GM19351 (cell line): ENCODE data around the gene PID1.
A peak's percentile ranks its signal among the peaks of the same experiment; 100 is the strongest.

Source experiments
- ATAC-seq: cut with Tn5 transposase; IDR thresholded peaks from one replicate; pipeline ENCODE4 v1.9.1; 2021; ENCODE audit warnings: mild to moderate bottlenecking, moderate library complexity; ENCODE audit not compliant: unreplicated experiment

Gene PID1, protein sequence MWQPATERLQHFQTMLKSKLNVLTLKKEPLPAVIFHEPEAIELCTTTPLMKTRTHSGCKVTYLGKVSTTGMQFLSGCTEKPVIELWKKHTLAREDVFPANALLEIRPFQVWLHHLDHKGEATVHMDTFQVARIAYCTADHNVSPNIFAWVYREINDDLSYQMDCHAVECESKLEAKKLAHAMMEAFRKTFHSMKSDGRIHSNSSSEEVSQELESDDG

DNA sequence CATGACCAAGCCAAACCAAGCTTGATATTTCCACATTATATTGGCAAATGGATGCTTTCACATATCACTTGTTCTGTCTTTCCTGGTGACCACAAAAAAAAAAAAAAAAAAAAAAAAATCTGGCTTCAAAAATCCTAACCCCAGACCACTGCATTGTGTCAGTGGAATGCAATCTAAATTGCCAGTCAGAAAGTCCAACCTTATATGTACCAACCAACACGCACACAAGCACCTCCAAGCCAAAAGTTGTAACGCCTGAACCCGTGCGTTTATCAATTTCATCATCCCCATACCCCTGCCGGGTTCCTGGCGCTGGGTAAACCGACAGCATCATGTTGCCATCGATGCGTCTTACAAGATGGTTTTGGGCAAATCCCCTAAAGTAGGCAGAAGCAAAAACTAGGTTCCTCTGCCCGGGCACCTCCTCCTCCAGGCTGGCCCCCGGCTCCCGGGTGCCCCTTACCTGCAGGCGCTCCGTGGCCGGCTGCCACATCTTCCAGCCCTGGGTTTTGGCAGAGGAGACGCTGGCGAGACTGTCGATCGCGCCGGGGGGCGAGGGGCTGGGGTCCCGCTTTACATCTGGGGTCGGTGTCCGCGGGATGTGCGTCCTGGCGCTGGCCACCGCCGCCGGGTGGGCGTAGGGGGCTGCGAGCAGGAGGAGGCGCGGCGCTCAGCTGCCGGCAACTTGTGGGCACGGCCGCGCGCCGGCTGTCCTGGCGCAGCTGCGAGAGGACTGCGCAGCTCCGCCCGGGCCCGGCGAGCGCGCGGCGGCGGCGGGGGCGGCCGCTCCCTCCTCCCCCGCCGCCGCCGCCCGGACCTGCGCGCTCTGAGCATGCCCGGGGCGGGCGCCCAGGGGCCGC, at the start of gene PID1:
Gene PID1 (minus strand): TSS at position 737 of the 860 bp plus-strand sequence. CDS start 244 bp downstream, at position 493.
- ATAC-seq: no peak

DNA sequence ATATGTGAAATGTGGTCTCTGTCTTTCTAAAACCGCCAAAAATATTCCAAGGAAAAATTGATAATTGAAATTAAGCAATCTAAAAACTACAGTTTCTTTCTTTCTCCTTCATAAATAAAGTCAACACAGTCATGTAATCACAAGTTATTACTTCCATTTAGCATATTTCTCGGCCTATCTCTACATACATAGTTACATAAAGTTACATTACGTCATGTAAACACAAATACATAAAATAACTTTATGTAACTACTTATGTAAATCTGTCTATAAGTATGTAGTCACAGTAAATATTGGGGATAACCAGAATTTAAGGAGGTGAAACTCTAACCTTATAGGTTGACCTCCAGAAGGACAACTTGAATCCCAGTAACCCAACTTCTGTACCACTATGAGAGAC, 48.5 kb upstream of the PID1 start:
- ATAC-seq: no peak

DNA sequence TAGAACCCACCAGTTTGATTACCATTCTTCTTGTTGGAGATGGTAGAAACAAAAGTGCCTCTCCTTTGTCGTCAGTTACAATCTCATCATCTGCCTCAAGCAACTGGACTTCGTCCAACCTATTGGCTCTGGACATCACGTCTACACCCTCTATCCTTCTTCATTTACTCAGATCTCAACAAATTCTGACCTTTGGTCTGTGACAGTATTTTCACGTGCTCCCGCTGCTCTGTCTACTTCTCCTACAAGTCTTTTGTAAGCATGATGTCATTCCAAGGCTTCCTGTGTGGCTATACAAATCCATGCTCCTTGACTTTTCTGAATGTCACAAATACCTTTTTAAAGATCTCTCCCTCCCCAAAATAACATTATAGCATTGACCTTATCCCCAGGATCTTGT, 43.0 kb upstream of the PID1 start:
- no peak for ATAC-seq

DNA sequence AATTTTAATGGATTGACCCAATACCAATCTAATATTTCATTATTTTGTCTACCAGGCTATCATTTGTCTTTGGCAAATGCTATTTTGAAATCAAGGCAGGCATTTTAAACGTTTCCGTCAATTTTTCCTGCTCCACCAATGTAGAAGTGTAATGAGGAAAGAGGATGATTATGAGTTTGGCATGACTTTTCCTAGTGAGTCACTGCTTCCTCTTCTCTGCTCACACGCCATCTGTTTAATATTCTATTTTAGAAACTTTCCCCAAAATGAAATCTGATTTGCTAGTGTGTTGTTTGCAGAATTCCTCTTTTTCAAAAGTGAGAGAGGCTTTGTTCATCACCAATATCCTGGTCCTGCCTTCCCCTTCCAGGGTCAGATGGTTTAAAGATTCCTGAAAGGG, 42.5 kb upstream of the PID1 start:
- no peak for ATAC-seq

DNA sequence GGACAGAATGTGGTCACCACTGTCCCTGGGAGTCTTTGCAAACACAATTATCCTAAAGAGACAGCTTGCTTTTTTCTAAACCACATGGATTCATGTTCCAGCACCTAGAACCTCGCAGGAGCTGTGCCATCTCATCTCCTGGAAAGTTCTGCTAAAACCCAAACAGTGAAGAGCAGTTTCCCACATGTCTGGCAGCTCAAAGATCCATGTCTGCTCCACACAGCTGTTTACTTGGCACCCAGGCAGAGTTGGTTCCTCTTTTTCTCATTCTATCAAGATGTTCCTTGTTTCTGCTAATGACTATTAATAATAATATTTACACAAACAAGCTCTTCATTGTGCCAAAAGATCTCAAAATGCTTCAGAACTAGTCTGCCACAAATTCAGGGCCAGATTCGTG, 30.1 kb upstream of the PID1 start:
- no peak for ATAC-seq

DNA sequence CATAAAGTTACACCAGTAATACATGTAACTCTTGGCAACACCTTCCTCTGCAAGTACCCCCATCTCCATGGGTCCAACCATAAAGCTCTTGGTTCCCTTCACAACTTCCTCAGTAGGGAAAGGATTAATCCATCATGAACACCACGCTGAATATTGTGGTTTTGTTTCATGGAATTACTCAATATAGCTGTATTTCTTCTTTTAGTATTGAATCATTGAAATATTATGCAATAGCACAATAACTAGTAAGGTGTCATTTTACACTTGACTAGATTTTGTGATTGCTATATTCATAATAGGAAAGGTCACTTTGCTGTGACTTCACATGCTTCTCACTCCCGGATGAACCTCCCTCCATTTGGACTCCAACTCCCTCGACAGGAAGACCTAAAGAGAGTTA, 29.7 kb upstream of the PID1 start:
- ATAC-seq: no peak

DNA sequence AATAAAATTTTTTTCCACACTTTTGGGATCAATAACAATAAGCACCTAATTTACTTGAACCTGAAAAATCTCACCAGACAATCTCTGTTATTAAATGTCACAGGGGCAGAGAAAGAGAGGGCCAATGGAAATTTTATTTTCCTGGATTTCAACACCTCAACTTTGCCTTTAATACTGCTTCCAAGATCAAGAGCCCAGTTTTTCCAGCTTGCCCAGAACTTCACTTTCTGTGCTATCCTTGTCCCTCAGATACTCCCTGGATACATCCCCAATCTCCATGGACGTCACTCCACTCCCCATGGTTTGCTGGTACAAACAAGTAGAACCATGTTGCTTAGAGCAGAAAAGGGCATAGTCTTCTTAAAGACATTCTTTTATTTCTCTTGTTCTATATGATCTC, 29.3 kb upstream of the PID1 start:
- no peak for ATAC-seq

DNA sequence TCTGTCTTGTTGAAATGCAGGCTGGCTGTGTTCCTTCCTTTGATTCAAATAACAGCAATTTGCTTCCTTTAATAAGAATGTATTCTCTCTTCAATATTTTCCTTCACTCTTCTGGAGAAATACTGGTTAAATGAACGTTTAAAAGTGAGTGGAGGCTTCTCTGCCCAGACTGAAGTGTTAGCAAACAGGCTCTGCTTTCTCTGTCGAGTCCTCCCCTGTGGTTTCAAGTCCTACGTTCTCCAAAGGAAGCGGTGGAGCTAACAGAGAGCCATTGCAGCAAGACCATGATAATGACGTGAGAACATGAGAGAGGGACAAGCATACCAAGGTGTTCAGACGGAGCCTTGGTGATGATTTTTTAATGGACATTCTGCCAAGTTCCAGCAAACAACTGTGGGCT, 26.2 kb upstream of the PID1 start:
- ATAC-seq: no peak

DNA sequence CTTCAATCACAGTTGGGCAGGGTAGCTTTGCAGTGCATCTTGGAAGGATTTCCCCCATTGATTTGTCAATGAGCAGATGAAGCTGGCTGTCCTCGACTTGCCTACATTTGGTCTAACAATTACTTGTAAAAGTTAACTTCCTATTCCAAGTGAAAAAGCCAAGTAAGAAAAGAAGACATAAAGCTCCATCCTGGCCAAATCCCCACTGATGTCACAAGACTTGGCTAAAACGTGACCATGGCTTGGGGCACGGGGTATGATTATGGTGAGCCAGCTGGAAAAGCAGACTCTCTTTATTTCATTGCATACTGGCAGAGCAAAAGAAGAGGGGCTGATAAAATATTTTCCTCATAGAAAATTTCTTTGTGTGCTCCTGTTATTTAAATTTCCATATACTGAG, 25.4 kb upstream of the PID1 start:
- no peak for ATAC-seq

DNA sequence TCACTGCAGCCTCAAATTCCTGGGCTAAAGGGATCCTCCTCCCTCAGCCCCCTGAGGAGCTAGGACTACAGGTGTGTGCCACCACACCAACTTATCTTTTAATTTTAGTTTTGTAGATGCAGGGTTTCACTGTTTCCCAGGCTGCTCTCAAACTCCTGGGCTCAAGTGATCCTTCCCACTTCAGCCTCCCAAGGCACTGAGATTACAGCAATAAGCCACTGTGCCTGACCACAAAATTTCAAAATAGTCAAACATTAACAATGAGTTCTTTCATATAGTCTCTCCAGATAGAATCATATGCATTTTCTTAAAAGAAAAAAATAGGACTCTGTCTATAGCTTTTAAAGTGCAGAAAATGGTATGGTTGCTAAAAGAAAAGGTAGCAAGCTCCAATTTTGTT, 24.9 kb upstream of the PID1 start:
- ATAC-seq: no peak

DNA sequence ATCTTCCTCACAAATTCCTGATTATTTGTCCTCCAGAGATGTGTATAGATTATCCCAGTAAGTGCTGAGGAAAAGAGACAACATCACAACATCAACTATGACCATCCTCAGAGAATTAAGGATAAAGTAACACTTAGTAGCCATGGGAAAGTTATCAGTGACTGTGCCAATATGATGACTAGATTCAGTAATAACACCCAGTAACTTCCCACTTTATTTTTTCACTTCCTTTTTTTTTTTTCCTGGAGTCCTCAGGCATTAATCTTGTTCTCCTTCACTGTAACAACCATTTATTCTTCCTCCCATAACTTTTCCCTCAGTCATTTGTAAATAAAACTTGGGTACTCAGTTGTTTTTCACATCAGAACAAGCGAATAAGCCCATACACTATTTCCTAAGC, 16.7 kb upstream of the PID1 start:
- ATAC-seq: no peak

DNA sequence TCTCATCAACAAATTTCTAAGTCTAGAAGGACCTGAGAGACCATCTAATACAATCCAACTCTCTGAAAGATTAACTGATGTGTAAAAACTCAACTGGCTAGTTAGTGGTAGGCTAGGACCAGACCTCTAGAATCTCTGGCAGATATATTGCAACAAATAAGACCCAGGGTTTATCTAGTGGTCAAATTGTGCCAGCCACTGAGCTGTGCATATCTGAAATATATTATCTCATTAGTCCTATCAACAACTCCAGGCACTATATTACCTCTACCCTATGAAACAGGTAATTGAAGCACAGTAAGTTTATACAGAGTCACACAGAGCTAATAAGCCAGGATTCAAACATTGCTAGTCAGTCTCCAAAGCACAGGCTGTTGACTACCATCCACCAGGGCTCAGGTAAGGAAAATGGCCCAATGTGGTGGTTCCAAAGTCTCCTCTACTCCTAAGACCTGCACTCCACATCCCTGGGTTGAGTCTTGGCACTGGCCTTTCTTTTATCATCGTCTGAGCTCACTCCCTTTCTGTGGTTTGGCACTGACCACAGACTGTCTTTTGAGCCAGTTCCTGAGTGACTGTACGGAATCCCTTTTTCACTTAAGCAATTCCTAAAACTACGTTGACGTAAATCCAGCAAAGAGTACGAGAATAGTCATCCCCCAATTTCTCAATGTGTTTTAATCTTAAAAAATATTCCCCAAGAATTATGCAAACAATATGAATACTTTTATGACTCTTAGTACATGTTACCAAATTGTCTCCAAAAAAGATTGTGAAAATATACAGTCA, 11.9 kb upstream of the PID1 start:
- no peak for ATAC-seq

DNA sequence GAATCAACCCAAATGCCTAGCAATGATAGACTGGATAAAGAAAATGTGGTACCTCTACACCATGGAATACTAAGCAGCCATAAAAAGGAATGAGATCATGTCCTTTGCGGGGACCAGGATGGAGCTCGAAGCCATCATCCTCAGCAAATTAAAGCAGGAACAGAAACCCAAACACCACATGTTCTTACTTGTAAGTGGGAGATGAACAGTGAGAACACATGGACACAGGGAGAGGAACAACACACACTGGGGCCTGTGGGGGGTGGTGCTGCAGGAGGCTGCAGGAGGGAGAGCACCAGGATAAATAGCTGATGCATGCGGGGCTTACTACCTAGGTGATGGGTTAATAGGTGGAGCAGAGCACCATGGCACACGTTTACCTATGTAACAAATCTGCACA, 8.4 kb upstream of the PID1 start:
- no peak for ATAC-seq

DNA sequence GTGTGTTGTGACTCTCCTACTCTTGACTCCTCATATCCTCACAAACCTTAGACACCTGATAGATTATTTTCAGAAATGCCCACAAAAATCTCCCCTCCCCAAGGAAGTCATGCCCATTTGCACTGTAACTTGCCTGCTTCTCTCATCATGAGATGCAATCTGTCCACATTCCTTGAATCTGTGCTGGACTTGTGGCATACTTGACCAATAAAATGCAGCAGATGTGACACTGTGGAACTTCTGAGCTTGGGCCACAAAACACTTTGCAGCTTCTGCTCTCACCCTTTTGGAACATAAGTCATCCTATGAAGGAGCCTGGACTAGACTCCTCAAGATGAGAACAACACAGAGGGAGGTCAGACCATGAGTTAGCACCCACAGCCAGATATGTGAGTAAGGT, 4.4 kb upstream of the PID1 start:
- no peak for ATAC-seq

DNA sequence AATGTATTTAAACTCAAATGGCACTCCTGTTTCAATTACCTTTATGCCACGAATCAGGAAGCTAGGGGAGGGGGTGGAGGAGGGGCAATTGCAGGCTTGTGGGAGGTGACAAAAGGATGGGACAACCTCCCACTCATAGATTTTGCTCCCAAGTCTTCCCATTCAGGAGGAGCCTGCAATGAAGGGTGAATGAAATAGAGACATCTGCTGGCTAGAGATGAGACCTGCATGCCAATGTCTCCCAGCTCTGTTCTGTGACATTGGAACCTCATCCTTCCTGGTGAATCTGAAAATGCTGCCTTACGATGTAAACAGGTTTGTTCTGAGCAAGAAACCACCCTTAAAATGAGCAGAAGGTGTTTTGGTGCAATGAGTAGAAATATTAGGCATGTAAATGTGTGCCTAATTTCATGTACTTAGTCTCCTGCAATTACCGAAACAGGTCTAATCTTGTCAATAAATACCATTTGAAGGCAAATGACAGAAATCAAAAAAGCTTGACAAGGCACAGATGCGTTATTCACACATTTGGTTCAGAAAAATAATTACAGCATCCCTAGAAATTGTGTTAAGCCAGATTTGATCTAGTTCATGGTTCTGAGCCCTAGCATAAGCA, 2.7 kb upstream of the PID1 start:
- ATAC-seq: peak; percentile 87

DNA sequence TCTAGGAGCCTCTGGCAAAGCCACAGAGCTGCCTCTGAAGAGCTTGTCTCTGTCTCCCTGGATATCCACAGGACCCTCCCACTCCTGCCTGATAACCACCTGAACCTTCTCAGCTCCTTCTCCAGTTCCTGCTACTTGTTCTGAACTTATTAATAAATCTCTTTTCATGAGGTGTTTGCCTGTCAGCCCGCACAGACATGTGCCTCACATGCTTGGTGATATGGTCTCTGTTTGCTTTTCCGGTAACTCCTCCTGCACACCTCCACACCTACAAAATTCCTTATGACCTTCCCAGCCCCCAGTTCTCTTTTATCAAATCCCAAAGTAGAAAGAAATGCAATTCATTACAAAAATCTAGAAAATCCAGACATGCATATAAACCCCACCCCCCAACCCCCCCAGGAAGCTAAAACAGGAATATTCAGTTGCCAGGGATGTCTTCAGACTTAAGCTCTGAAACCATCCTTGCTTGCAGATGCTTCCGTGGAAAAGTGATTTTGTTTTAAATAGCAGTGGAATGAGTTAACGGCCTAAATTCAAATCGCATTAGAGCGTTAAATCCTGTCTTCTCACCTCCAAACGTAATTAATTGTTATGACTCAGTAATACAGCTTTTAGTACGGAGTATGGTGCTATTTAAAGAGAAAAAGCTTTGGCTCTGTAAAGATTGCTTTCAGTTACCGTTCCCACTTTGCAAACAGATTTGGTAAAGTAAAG, 2.1 kb upstream of the PID1 start:
- peak; percentile 10 for ATAC-seq

DNA sequence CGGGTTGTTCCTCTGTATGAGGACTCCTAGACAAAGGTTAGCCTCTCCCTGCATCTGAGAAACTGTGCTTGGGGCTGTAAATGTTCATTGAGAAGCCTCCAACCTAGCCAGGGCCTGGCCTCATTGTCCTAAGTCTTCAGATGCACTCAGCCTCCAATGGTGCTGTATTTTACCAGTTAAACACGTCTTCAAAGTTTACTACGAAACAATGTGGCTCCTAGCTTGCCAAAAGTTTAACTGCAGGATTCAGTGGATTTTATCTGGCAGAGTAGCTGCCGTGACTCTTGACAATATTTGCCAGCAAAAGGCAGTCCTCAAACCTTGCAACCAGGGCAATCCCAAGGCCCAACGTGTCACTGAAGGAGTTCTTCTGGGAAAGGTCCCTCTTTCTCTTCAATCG, 1.1 kb downstream of the PID1 start:
- ATAC-seq: no peak

DNA sequence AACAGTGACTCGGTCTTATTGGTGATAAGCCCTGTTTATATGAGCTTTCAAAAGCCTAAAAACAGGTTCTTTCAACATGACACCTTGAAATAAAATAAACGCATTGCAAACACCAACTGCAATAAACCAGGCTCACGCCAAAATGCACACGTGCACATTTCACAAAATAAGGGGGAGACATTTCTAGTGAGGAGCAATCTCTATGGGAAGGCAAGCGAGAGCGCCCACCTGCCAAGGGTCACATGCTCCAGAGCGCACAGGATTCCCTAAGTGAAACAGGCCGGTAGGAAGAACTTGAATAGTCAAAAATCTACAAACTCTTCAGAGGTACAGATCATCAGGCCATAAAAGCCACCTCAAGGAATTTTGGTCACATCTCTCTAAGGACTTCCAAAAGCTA, 1.9 kb downstream of the PID1 start:
- no peak for ATAC-seq

DNA sequence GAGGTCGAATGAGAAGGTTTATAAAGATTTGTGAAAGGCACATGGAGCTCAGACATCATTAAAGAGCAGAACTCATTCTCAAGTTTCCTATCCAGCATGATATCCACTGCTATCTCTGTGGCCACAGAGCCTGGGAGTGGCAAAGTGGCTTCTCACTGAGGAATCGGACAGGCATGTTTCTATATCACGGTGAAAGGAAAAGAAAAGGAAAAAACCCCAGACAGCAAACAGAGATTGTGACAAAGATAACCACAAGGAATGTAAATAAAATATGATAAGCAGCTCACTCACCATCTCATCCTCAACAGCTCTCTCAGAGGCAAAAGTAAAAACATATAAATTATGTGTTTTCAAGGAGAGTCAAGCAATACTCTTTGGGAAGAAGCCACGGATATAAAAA, 2.5 kb downstream of the PID1 start:
- ATAC-seq: no peak

DNA sequence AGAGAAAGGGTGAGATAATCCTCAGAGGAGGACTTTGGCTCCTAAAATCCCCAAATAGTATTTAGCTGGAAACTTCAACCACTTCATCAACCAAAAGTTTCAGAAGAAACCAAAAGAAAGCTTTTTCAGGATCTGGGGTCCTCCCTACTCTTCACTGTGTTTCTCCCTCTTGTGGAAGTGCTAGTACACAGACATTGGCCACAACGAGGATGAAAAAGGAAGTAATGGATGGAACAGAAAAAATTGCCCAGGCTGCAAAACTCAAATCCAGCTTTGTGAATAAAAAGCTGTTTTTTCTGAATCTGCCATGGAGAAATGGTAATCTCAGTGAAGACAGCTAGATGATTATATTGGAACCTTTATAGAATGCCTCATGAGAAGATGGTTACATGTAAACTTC, 4.0 kb downstream of the PID1 start:
- ATAC-seq: no peak

DNA sequence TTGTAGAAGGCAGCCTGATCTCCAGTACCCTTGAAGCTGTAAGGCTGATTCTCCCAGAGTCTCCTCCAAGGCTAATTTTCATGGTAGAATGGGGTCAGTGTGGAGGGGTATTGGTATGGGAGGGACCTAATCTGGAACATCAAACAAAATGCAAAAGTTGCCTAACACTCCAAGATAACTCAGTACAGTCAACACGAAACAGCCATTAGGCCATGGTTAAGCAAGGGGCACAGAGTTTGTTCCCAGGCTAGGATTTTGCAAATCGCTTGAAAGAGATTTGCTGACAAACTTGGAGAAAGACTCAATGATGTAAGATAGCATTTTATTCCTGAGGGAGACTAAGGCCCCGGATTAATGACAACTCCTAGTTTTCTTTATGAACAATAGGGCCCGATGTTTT, 5.4 kb downstream of the PID1 start:
- no peak for ATAC-seq
